GM18951 (cell line): ENCODE data around the gene CHCHD3.
"Not testable (repeated sequence)": the region's sequence is repeated elsewhere in the genome, so short reads cannot be mapped to it uniquely, and the experiment has no call there.

Source experiments
- POLR2A ChIP-seq: IDR thresholded peaks from 4 replicates; pipeline ENCODE4 v1.6.1; 2011; ENCODE audit warnings: mild to moderate bottlenecking; ENCODE audit not compliant: insufficient read length, insufficient read depth; ENCODE audit errors: extremely low read depth
- in situ Hi-C: fragments of 300-500 bp; cut with MboI; formaldehyde crosslinking; loops from one replicate; pipeline ENCODE4 v1.12.0; 2022; ENCODE audit warnings: low sequenced_read_pairs, mixed read lengths, inconsistent platforms; ENCODE audit not compliant: unreplicated experiment

CHCHD3 gene

DNA sequence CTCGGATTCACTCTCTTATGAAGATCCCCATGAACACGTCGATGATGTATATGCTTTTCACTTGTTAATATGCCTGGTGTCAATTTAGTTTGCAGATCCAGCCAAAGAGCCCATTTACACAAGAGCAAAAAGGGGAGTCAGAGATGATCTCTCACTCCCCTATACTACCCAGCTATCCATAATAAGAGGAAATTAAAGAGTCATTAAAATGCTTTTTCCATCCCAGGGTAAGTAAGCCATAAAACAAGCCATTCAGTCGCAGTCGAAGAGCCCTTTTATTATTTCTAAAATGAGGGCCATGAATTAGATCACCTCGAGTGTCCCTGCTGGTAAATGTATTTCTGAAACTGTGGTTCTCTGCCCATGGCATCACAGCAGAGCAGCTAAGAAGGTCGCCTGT is 41.2 kb downstream of the CHCHD3 start:
- no peak for TF ChIP-seq POLR2A
- in situ Hi-C loops, result no loop called here

DNA sequence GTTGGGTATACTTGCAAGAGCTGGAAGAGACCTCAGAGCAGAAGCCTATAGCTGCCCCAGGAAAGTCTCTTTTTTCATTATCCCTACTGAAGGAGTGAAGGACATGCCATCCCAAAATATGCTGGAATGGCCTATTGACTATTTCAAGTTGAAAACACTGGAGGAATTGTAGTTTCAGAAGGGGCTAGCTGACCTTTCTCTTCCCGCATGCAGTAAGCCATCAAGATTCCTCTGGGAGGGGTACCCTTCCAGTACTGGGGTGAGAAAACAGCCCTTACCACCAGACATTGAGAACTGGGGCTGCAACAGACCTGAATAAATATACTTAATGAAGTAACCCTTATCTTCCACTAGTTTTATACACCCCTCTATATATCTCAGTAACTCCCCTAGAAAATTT is 41.7 kb downstream of the CHCHD3 start:
- no peak for TF ChIP-seq POLR2A
- in situ Hi-C loops, result no loop called here

DNA sequence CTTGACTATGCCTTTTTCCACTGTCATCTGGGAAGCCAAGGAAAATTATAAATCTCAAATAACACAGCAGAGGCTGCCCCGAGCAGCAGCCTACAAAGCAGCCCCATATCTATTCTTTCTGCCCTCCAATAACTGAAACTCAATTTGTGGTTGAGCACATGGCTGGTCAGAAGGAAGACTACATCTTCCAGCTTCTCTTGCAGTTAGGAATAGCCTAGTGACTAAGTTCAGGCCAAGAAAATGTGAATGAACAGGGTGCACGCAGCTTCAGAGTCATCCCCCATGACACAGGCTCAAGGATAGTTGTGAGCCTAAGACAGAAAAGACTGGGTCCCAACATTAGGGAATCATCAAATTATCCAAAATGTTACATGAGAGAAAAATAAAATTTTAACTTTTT is 42.3 kb downstream of the CHCHD3 start:
- TF ChIP-seq POLR2A, result no peak
- in situ Hi-C loops, result no loop called here

DNA sequence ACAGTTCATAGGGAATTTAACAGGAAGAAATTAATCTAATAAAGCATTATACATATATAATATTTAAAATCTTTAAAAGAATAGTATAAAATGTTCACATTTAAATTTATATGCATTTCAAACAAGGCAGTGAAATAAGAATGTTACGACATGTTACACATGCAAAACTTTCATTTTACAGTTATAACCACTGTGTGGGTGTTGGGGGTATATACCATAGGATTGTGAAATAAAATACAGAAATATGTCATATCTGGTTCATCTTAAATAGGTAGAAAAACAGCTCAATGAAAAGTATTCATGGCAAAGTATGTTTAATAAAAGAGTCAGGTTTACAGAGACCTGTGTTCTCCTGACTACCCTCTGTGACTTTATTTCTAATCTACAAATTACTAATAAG is 45.6 kb downstream of the CHCHD3 start:
- TF ChIP-seq POLR2A, result no peak
- in situ Hi-C loops, result no loop called here

DNA sequence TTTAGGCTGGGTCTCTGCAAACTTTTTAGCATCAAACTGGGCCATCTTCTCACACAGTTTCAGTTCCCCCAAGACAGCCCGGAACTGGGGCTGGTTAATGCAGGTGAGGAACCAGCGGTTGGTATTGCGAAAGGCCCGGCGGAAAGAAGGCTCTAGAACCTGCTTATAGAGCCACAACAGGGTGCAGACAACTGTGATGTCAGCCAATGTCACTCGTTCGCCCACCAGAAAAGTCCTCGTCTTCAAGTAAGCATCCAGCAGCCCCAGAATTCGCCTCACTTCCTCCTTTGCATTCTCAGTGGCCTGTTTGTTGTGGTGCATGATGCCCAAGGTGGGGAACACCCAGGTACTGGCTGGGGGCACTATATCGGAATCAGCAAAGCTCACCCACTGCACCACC is 46.6 kb downstream of the CHCHD3 start:
- in situ Hi-C loops, result not testable (repeated sequence)

DNA sequence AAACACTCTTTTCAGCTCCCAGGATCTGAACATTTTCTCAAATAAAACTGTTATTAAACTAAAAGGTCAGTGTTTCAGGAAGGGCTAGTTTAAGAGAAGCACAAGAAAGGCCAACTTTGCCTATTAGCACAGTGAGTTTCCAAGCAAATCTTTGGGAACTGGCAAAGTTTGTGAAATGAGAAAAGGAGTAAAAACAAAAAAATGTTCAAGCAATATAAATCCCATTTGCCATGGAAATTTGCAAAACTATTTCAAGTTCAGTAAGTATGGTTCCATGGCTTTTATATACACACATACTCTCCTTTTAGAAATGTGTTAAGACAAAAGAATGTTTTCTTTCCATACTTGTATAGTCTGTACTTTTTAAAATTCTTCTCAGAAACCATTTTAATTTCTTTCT is 51.5 kb downstream of the CHCHD3 start:
- TF ChIP-seq POLR2A, result no peak
- in situ Hi-C loops, result no loop called here

DNA sequence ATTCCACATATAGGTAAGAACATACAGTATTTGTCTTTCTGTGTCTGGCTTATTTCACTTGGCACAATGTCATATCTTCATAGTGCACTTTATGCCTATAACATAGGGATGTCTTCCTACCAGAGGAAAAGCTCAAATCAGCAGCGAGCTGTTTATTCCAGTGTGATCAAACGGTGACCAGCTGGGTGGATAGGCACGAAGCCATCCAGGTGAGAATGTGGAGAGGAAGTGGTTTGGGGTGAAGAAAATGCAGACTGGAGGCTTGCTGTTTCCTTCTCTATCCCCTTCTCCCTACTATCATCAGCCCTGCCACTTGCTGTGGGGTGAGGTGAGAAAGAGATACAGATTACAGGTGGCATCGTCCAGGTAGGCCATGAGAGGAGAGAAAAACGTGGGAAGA is 52.4 kb downstream of the CHCHD3 start:
- in situ Hi-C loops, result no loop called here
- no peak for TF ChIP-seq POLR2A

DNA sequence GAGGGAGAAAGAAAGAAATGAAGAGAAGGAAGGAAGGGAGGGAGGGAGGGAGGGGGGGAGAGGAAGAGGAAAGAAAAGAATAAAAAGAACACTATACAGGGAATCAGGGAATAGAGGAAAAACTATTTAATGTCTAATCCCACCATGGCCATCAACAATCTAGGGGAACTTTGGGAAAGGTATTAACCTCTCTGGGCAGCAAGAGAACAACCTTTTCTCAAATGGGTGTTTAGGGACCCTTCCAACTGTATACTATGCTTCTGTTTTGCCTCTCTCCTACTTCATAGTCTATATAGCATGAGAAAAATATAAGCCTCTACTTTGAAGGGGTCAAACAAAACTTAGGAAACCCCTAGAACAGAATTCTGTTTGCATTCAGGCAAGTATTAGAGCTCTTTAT is 54.5 kb downstream of the CHCHD3 start:
- in situ Hi-C loops, result no loop called here
- no peak for TF ChIP-seq POLR2A

DNA sequence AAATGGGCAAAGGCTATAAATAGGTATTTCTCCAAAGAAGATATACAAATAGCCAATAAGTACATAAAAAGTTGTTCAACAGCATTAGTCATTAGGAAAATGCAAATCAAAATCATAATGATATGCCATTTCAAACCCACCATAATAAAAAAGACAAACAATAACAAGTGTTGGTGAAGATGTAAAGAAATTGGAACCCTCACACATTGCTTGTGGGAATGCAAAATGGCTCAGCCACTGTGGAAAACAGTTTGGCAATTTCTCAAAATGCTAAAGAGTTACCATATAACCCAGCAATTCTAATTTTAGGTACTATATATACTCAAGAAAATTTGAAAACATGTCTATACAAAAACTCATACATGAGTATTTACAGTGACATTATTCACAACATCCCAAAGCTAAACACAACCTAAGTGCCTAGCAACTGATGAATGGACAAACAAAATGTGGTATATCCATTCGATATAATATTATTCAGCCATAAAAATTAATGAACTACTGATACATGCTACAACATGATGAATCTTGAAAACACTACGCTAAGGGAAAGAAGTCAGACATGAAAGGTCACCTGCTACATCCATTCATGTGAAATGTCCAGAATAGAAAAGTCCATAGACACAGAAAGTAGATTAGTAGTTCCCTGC is 55.6 kb downstream of the CHCHD3 start:
- TF ChIP-seq POLR2A, result no peak
- in situ Hi-C loops, result no loop called here

DNA sequence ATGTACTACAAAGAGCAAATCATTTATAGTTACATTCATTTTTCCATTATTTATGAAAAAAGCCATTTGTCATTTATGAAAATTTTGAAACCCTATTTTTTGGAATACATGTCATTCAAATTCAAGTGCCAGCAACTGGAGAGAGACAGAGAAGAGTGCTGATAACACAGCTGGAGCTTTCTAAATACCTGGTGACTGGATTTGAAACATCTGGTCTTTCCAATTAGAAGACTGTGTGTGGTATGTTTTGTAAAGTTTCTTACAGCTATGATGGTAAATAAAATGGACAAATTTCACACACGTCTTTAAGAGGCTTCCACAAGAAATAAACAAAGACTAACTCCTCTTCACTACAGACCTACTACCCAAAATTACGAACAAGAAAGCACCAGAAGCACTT is 56.8 kb downstream of the CHCHD3 start:
- no peak for TF ChIP-seq POLR2A
- in situ Hi-C loops, result no loop called here

DNA sequence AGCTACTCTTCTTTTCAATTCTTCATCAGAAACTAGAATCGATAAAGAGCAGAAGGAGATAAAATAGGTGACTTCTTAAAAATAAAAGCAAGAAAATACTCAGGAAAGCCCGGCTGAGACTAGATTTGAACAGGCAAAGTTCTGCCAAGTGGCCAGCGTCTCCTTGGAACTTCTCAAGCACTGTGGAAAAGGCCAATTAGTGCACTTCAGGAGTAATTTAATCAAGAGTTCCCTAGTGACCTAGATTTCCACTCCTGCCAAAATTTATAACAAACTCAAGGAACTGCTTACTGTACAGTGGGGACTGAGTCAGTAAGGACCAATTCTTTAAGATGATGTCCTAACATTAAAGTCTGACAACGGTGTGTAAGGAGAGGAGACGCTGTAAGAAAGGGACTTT is 57.3 kb downstream of the CHCHD3 start:
- in situ Hi-C loops, result no loop called here
- TF ChIP-seq POLR2A, result no peak

DNA sequence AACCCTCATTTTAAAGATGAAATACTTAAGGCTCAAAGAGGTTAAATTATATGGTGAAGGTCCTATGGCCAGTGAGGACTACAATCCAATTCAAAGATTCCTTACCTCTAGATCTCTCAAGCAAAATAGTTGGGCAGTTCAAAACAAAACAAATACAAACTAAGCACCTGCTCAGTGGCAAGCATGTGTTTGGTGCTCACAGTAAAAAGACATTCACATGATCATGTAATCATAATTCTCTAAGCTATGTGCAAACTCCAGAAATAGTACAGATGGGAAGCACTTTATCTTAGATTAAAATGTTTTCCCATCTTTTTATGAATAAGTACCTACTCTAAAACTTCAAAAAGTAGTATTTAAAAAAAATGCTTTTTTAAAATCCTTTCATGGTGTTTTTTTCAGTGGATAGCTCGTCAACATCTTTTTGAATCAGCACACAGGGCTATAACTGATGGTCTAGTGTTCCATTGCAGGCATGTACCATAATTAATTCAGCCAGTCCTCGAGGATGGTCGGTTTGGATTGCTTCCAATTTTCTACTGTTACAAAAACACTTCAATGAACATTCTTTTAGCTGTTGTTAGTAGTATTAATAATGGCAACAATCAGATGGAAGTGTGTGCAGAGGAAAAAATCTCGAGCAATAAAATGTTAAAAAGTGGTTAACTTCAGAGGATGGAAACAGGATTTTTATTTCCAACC is 58.4 kb downstream of the CHCHD3 start:
- TF ChIP-seq POLR2A, result no peak
- in situ Hi-C loops, result no loop called here

DNA sequence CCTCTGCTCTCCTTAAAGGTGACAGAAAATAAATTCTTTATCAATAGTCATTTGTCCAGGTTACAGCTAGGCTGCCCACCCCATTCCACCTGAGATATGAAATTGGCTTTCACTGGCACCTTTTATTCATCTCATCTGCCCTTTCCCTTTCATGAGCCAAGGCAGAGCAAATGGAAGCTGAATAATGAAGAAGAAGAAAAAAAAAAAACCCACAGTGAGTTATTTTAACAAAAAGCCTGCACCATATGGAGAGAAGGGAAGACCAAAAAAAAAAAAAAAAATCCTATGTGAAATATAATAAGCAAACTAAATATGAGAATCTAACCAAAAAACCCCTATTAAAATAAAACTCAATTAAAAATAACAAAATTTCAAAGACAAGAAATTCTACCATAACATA is 59.2 kb downstream of the CHCHD3 start:
- TF ChIP-seq POLR2A, result no peak
- in situ Hi-C loops, result no loop called here

DNA sequence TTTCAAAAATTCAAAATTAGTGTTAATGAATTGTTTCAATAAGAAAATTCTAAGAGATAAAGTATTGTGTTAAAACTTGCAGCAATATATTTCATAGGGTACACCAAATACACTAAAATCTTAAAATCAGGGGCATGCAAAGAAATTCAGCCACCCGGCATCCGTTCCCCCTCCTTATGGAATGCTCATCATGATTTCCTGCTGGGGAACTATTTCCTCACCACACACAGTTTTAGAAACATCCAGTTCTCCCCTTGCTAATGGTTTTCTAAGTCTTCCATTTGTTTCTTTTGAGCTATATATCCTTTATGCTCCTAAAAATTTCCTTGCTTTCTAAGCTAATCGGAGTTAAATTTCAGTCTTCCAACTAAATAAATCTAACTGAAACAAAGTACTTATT is 60.7 kb downstream of the CHCHD3 start:
- in situ Hi-C loops, result no loop called here

More for the DNA sequence above, 60.7 kb downstream of the CHCHD3 start:
- TF ChIP-seq POLR2A, result no peak
